Neural progenitor cell (in vitro differentiated cells): ENCODE data around the gene CTNNA3.

ENCODE experiments used
- EZH2 ChIP-seq: fragments of 200-600 bp; sonication (generic); IDR thresholded peaks from 2 replicates; pipeline ENCODE4 v1.6.1; 2017; ENCODE audit warnings: antibody characterized with exemption, mild to moderate bottlenecking, moderate library complexity
- TF ChIP-seq, protein P1 (sequence below): fragments of 200-600 bp; sonication (generic); IDR thresholded peaks from 2 replicates; pipeline ENCODE4 v1.5.1; 2017; ENCODE audit warnings: antibody characterized with exemption, mild to moderate bottlenecking

DNA sequence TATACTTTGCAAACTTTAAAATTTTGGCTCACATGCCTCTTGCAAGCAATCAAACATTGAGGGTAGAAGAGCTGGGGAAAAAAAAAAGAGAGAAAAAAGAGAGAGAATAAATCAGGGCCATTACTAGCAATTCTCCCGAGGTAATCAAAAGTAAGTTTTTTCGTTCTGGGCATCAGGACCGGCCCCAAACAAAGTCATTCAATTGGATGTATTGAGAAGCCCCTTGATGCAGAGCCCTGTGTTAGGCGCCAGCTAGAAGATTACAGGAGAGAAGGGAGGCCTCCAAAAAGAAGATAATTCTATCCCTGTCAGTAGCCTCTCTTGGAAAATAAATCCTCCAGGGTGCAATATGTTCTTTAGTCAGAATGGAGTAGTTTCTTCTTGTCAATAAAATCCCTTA is 2.2 kb upstream of the CTNNA3 start:
- TF ChIP-seq, protein P1, sequence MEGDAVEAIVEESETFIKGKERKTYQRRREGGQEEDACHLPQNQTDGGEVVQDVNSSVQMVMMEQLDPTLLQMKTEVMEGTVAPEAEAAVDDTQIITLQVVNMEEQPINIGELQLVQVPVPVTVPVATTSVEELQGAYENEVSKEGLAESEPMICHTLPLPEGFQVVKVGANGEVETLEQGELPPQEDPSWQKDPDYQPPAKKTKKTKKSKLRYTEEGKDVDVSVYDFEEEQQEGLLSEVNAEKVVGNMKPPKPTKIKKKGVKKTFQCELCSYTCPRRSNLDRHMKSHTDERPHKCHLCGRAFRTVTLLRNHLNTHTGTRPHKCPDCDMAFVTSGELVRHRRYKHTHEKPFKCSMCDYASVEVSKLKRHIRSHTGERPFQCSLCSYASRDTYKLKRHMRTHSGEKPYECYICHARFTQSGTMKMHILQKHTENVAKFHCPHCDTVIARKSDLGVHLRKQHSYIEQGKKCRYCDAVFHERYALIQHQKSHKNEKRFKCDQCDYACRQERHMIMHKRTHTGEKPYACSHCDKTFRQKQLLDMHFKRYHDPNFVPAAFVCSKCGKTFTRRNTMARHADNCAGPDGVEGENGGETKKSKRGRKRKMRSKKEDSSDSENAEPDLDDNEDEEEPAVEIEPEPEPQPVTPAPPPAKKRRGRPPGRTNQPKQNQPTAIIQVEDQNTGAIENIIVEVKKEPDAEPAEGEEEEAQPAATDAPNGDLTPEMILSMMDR, result no peak
- TF ChIP-seq EZH2, result no peak
